Endothelial cell of umbilical vein (primary cell): ENCODE data around the gene CTIF.

Experiments
- FOS ChIP-seq: IDR thresholded peaks from 2 replicates; pipeline ENCODE4 v1.6.1; 2011; ENCODE audit warnings: mild to moderate bottlenecking, low read length, moderate library complexity, borderline replicate concordance; ENCODE audit not compliant: insufficient read depth
- POLR2A ChIP-seq: IDR thresholded peaks from 2 replicates; pipeline ENCODE4 v1.6.1; 2012; ENCODE audit warnings: low read depth, mild to moderate bottlenecking, control low read depth, low read length
- POLR2AphosphoS5 ChIP-seq: IDR thresholded peaks from 2 replicates; pipeline ENCODE4 v1.6.1; 2012; ENCODE audit warnings: low read depth, mild to moderate bottlenecking, control low read depth, low read length, moderate library complexity; ENCODE audit not compliant: insufficient read depth
- TF ChIP-seq, protein P1 (sequence below), 2 donors: IDR thresholded peaks; 1 replicate in 1 of 2; 2 replicates in 1 of 2; pipeline ENCODE4 v1.5.1; 2011; ENCODE audit warnings: low read length in 2 of 2, mild to moderate bottlenecking in 2 of 2, moderate library complexity in 2 of 2, control low read depth in 1 of 2, inconsistent platforms in 1 of 2, low read depth in 1 of 2; ENCODE audit not compliant: insufficient read depth in 1 of 2; ENCODE audit errors: extremely low read depth in 1 of 2
- TF ChIP-seq, protein P2 (sequence below): IDR thresholded peaks from 2 replicates; pipeline ENCODE4 v1.6.1; 2011; ENCODE audit not compliant: insufficient read depth, insufficient read length

DNA sequence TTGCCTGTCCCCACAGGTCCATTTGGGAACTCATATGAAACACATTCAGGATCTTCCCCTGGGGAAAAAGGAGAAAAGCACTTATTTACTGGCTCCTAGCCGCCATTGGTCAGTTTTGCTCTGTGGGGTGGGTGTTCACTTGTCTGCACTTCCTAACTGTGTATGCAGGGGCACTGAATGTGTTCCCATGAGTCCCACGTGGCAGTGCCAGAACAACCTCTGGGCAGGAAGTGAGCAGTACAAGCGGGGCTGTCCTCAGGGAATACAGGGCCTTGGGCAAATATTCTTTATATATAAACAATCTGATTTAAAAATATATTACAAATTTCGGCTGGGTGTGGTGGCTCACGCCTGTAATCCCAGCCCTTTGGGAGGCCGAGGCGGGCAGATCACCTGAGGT, 21.8 kb upstream of the CTIF start:
- TF ChIP-seq, protein P1, sequence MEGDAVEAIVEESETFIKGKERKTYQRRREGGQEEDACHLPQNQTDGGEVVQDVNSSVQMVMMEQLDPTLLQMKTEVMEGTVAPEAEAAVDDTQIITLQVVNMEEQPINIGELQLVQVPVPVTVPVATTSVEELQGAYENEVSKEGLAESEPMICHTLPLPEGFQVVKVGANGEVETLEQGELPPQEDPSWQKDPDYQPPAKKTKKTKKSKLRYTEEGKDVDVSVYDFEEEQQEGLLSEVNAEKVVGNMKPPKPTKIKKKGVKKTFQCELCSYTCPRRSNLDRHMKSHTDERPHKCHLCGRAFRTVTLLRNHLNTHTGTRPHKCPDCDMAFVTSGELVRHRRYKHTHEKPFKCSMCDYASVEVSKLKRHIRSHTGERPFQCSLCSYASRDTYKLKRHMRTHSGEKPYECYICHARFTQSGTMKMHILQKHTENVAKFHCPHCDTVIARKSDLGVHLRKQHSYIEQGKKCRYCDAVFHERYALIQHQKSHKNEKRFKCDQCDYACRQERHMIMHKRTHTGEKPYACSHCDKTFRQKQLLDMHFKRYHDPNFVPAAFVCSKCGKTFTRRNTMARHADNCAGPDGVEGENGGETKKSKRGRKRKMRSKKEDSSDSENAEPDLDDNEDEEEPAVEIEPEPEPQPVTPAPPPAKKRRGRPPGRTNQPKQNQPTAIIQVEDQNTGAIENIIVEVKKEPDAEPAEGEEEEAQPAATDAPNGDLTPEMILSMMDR (IDR thresholded peaks at IDR 0.05; ENCODE audit: extremely low read depth in 1 of 2, insufficient read depth in 1 of 2, low read depth in 1 of 2, low read length in 2 of 2) = no peak
- TF ChIP-seq POLR2AphosphoS5 (no peak), FOS (no peak), POLR2A (no peak)
- TF ChIP-seq, protein P2, sequence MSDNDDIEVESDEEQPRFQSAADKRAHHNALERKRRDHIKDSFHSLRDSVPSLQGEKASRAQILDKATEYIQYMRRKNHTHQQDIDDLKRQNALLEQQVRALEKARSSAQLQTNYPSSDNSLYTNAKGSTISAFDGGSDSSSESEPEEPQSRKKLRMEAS = no peak
